GM21447 (cell line): ENCODE measurements around the gene UGT8.
A peak's percentile ranks its signal among the peaks of the same experiment; 100 is the strongest.
"Not testable (repeated sequence)": the region's sequence is repeated elsewhere in the genome, so short reads cannot be mapped to it uniquely, and the experiment has no call there.

Experiments used
- ATAC-seq: cut with Tn5 transposase; IDR thresholded peaks from one replicate; pipeline ENCODE4 v1.9.1; 2021; ENCODE audit not compliant: unreplicated experiment

UGT8 gene, protein sequence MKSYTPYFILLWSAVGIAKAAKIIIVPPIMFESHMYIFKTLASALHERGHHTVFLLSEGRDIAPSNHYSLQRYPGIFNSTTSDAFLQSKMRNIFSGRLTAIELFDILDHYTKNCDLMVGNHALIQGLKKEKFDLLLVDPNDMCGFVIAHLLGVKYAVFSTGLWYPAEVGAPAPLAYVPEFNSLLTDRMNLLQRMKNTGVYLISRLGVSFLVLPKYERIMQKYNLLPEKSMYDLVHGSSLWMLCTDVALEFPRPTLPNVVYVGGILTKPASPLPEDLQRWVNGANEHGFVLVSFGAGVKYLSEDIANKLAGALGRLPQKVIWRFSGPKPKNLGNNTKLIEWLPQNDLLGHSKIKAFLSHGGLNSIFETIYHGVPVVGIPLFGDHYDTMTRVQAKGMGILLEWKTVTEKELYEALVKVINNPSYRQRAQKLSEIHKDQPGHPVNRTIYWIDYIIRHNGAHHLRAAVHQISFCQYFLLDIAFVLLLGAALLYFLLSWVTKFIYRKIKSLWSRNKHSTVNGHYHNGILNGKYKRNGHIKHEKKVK

DNA sequence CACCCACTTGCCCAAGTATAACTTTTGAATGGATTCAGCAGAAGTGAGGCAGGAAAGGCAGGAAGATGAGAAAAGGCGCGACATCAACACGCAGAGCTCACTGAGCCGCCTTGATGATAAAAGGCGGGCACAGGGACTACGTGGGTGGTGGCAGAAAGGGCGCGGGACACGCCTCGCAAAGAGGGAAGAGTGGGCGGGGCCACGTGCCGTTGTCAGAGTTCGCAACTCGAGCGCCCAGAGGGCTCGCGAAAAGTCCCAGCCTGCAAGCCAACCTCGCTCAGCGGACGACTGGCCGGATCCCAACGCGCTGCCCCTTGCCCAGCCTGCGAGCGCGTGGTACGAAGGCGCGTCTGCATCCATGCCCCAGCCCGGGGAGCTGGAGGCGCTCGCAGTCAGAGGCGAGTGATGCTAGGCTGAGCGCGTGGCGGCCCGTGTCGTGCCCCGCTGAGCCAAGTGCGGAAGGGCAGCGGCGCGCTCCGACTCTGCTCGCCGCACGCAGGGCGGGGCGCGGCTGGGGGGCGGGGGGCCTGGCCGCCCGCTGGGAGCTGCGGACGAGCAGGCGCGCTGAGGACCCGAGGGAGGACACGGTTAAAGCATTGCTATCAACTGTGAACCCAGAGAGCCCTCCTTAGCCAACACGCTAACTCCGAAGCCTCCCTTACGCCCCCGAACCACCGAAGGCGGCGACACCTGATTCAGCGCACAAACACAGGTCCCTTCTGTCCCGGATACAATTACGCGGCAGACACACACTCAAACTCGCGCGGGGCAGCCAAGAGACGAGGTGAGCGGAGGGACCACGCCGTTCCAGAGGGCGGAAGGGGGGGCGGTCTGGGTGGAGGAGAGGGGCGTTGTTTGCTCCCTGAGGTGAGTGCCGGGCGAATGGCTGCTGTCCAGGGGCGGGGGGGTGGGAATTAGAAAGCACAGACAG is at the start of gene UGT8:
TSS of gene UGT8 (plus strand) at position 617 of the 931 bp plus-strand sequence. CDS start 24,074 bp downstream, outside the sequence.
- peak; percentile 28 for ATAC-seq

DNA sequence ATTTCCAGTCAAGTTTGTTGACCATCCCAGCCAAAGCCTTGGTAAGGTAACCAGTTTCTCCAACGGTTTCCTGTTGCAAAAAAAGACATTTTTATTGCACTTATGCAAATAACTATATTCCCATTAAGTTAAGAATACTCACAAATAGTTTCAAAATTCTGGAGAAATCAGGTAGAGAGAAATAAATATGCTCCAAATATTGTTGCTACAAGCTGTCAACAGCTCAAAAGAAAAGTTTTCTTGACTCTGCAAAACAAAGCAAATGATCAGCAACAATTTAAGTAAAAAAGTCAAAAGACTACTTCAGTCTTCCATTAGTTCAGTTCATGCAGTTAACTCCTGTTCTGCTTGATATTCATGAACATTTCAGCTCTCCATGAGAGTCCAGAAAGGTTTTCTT is 49.0 kb upstream of the UGT8 start:
- ATAC-seq, result no peak

DNA sequence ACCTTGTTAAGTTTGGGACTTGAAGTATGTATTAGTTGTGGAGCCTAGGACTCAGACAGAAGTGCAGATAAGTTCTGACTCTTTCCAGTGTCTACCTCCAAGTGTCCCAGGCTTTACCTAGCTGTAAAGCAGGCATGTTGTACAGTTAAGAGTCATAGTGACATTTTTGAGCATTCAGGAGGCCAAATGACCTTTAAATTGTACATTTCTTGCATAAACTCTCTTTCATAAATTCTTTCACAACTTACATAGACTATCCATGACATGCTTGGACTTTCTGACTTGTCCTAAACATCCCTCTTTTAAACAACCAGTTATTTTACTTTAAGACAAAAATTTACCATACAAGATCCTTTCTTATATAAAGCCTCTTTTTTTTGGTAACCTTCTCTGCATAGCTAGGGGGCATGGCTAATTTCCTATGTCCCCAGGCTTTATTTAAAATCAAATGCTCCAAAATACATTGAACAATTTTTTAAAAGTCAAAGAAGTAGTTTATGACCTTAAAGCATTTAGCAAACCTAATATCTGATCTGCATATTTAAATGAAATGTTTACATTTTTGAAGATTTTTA is 40.1 kb upstream of the UGT8 start:
- no peak for ATAC-seq

DNA sequence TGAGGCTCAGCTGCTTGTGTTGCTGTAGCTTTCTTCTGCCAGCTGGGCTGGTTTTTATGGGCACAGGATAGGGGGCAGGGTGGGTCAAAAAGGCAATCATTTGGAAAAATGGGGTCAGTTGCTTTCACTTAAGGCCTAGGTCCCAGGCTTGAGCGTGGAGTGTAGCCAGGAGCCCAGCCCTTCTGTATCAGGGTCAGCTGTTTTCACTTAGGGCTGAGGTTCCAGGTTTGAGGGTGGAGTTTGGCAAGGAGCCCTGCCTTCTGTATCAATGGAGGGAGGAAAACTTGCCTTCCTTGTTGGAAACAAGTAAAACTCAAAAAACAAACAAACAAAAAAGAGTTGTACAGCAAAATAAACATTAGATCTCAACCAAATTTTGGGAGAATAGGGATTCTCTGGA is 37.0 kb upstream of the UGT8 start:
- ATAC-seq, result no peak

DNA sequence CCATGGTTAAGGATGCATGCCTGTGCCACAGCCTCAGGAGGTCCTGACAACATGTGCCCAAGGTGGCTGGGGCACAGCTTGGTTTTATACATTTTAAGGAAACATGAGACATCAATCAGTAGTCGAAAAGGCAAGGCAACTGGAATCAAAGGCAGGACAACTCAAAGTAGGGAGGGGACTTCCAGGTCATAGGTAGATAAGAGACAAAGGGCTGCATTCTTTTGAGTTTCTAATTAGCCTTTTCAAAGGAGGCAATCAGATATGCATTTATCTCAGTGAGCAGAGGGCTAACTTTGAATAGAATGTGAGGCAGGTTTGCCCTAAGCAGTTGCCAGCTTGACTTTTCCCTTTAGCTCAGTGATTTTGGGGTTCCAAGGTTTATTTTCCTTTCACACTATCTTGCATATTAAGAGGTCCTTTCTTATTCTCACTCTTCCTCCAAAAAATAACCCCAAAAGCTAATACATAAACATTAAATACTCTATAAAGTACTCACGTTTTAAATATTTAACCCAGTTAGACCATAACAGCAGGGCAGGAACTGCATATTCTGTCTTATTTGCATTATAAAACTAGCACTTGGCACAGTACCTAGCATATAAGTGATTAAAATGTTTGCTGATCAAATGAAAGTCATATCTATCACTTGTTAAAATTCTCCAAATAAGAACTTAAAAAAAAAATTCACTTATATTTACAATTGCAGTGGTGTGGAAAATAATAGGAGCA is 36.3 kb upstream of the UGT8 start:
- ATAC-seq, result no peak

DNA sequence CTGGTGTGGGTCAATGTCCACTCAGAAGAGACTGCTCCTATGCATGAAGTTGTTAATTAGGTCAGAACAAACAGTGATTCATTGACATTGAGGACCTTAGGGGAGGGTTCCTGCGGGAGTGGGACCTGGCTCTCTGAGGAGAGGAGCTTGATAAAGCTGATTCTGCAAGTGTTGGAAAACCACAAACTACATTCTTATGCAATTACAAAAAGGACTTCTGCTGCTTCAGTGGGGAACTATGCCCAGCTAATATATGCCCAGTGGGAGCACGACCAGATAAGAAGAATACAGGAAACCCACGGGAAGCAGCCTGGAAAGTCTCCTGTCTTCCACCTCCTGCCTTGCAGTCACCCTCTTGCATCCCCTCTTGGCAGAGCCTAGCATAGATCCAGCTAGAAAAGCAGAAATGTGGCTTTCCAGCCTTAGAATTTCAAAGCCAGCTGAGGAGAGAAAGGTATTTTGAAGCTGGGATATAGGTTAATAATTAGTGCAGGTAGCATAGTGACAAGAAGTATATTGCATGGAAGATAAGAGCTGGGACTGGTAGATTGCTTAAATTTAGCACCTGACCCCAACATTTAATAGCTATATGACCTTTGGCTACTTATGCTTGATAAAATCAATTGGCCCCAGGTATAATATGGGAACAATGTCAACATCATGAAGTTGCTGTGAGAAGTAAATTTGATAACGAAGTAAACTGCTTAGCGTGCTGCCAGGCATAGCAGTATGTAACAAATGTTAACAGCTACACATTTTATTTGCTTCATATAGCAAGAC is 34.9 kb upstream of the UGT8 start:
- ATAC-seq, result no peak

DNA sequence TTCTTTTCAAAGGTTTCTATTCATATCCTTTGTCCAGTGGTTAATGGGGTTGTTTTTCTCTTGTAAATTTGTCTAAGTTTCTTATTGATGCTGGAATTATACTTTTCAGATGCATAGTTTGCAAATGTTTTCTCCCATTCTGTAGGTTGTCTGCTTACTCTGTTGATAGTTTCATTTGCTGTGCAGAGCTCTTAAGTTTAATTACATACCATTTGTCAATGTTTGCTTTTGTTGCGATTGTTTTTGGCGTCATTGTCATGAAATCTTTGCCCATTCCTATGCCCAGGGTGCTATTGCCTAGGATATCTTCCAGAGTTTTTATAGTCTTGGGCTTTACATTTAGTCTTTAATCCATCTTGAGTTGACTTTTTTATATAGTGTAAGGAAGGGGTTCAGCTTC is 21.2 kb upstream of the UGT8 start:
- no peak for ATAC-seq

DNA sequence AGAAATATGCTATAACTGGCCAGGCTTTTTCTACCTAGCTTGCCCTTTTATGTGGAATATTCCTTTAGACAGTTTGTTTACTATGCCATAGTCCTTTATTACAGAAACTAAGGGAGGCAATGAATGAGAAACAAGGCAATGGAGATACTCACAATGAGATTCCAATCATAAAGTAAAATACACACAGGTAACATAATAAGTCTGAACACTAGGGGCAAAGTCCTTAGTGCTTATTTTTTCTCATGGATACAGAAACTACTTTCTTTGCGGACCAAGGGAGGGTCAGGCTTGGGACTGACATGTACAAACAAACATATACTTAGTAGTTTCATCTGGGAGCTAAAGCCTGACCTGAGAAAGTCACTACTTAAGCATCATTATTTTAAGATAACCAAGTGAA is 16.0 kb upstream of the UGT8 start:
- ATAC-seq, result no peak

DNA sequence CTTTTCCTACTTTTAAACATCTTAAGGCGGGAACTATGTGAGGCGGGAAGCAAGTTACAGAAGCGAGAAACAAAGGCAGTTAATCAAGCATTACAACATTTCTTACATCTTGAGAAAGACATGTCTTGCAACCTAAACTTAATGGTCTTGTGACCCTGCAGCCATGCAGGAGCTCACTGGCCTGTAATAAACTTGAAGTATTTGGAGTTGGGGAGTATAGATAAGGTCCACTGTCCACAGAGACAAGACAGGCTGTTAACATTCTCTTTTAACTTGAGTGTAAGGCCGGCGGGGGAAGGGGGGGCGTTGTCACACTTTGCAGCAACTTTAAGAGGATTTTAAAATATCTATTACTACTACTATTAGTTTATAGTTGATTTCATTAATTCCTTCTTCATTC is 10.3 kb upstream of the UGT8 start:
- ATAC-seq, result no peak

DNA sequence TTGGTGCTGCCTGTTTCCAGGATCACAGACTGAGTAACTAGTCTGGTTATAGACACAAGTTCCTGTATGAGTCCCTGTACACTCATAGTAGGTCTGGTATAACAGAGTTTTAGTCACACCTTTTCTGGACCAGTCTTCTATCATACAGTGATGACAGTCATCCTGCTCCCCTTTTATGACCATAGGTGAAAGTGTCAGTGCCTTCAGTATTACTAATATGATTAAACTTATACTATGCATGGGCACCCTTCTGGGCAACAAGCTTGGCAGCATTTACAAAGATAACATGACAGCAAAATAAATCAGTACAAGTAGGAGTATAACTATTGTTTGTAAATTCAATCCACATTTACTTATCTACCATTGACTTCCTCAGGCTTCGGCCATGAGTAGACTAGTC is 8.2 kb upstream of the UGT8 start:
- not testable (repeated sequence) for ATAC-seq

DNA sequence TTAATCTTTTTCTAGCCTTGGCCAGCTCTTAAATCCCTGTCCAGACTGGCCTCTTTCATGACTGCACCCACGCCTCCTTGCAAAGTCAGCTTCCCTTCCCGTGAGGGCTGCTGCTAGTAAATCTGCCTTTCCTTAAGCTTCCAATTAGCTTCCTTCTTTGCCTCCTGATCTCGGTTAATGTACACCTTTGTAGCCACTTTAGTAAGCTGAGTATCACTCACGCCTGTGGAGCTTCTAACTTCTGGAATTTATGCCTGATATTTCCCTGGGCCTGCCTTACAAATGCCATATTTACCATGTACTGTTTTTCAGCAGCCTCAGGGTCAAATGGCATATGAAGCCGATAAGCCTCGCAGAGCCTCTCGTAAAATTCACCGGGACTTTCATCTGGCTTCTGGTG is 5.1 kb upstream of the UGT8 start:
- no peak for ATAC-seq

DNA sequence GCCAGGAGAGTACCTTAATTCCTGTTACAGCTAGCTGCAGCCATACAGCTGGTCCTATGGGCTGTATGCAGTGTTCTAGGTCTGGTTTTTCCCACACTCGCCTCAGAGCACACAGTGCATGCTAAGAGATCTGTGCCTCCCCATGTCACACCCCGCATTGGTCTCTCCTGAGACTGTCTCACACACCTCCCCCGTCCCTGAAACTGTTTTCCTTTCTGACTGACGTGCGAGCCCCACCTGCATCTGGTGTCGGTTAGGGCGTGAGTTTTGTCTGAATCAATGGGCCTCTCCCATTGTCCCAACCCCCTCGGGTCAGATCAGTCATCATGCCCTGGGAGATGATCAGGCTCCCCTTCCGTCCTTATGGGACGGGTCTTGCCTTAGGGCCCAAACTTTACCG is 3.4 kb upstream of the UGT8 start:
- ATAC-seq, result no peak

DNA sequence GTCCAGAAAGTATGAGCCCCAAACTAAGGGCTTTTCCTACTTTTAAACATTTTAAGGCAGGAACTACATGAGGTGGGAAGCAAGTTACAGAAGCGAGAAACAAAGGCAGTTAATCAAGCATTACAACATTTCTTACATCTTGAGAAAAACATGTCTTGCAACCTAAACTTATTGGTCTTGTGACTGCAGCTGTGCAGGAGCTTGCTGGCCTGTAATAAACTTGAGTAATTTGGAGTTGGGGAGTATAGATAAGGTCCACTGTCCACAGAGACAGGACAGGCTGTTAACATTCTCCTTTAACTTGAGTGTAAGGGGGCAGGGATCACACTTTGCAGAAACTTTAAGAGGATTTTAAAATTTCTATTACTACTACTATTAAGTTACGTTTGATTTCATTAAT is 2.7 kb upstream of the UGT8 start:
- ATAC-seq, result no peak

DNA sequence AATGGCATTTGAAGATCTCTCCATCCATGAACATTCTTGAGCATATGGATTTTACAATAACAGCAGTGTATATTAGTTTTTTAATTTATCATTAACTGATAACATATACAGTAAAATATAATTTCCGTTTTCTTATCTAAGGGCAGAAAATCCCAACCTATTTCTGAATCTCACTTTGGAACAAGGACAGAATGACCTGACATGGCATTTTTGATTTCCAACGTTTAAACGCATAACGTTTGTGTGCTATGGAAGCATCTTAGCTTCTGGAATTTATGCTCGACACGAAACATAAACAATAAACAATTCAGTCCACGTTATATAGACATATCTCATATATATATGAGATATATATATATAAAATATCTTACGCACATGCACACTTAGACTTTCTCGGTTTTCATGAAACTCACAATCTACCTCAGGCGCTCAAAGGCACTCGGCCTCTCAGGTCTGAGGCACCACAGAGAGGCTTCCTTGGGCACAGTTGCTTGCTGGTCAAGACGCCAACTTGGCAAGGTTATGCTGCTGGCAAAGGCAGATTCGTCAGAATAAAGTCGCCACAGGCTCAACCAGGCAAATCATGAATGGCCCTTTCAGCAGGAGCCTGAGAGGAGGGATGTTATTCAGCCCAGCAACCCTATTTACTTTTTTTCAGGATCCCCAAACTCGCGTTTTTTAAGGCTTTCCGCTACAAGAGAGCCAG is 1.0 kb upstream of the UGT8 start:
- ATAC-seq, result no peak

DNA sequence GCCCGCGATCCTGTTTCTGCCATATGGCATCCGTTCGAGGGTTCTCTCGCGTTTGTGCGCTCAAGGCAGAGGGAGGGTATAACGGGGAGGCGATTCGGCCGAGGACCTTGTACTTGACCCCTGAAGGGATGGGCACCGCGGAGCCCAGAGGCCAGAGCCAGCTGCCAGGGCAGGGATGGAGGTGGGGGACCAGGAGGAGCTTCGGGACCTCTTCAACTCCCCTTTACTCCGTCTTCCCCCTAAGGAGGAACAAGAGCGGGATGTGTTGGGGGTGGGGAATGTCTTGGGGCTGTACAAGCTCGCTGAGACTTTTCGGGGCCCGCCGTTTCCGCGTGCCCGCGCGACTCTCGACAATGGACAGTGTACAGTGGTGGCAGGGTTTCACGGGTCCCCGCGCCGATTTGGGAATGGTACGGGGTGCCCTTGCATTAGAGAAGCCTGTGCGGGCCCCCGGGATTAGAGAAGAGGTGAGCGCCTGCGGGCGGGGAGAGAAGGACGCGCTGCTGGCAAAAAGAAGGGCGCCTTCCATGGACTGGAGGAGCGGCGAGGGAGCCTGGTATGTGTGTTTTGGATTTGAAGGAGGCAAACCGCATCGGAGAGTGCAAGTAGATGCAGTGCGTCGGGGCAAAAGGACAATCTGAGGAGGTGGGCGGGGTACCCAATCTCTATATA is 760 bp downstream of the UGT8 start:
- ATAC-seq, result no peak

DNA sequence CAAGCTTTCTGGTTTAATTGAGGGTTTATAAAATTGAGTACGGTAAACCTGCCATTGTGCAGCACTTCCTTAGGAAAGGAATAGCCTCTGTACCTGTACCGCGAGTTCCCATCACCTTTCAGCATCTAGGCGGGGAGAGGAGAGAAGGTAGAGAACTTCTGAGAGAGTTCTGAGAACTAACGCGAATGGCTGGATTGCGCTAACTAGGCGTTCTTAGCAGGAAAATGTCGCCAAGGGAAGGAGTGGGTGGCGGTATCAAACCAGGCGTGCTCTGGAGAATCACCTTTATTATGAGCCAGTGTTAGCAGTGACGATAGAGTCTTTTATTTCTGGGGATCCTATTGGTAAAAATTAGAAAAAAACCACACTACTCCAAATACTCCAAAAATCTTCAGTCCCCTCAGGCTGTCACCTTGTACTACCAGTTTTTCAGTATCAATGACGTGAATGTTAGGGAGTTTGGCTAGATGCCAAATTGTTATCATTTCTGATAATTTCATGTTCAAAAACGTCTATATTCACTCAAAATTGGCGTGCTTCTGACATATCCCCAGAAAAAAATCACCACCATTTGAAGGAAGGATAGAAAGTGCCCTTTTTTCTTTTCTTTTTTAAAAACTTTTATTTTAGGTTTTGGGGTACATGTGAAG is 1.4 kb downstream of the UGT8 start:
- no peak for ATAC-seq

DNA sequence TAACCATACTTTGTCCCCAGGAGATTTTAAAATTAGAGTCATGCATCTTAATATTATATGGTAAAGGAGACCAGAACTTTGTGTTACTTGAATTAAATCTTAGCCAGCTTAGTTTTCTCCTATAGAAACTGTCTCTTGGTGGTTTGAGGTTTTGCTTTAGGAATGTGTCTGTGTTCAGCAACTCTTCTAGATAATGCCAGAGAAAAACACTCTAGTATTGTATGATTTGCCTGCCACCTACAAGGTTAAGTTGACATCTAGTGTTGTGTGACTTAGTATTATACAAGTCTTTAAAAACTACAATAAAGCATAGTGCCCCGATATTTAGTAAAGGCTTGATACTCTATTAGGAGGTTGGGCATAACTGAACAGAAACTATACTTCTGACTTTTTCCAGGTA is 2.1 kb downstream of the UGT8 start:
- ATAC-seq, result no peak

DNA sequence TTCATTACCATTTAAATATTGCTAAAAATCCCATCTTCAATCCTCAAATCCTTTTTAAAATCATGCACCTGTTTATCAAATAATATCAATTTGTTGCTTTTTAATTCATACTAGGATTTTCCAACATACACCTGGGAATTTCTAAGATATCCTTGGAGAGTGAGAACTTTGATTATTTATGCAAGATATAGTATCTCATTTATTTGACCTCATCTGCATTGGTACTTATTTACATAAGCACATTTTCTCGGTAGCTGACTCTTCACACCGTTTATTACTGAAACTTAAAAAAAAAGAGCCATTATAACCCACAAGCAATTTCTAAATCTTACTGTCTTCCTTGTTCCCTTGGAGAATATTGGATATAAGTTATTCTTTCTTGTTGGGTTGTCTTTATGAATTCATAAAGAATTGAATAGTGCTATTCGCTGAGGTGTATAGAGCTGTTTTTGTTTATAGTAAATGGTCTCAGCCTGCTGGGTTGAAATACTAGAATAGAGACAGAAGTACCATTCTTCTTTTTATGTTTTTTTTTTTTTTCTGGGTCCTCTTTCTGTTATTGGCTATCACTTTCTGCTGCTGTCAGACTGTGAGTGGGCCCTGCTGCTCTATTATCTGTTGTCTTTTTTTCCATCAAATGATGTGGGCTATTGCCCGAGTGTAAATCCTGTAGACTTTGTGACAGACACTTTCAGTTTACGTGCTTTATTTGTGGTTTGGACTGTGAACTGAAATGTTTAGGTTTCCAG is 2.9 kb downstream of the UGT8 start:
- peak; percentile 47 for ATAC-seq
